ENCODE data around the gene SESTD1.
A peak's percentile ranks its signal among the peaks of the same experiment; 100 is the strongest.

SESTD1 gene

DNA sequence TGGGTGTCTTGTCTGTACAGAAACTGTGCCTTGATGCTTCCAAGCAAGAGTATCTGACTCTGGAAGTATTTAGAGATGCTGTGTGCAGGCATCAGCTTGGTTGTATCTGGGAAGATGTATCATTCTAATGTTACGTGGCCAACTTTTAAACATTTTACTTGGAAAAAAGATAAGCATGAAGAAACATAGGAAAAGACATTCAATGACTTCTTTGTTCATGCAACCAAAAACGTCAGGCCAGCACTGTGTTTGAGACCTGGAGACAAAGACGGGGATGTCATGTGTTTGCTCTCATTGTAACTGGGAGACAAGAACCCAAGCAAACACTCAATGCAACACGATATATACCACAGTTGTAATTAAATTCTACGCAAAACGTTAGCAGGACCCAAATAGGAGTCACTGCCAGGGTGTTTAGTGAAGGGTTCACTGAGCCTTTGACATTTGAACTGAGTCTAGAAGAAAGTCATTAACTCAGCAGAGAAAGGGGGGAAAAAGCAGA is 8.9 kb upstream of the SESTD1 start:
- TF ChIP-seq, protein P1, sequence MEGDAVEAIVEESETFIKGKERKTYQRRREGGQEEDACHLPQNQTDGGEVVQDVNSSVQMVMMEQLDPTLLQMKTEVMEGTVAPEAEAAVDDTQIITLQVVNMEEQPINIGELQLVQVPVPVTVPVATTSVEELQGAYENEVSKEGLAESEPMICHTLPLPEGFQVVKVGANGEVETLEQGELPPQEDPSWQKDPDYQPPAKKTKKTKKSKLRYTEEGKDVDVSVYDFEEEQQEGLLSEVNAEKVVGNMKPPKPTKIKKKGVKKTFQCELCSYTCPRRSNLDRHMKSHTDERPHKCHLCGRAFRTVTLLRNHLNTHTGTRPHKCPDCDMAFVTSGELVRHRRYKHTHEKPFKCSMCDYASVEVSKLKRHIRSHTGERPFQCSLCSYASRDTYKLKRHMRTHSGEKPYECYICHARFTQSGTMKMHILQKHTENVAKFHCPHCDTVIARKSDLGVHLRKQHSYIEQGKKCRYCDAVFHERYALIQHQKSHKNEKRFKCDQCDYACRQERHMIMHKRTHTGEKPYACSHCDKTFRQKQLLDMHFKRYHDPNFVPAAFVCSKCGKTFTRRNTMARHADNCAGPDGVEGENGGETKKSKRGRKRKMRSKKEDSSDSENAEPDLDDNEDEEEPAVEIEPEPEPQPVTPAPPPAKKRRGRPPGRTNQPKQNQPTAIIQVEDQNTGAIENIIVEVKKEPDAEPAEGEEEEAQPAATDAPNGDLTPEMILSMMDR (IDR thresholded peaks at IDR 0.05; ENCODE audit: insufficient read depth, low read length, poor library complexity, severe bottlenecking), result no peak
- Histone ChIP-seq H3K4me3 (replicated peaks; ENCODE audit: low read depth, low read length) (no peak overlapping the region), H3K27me3 (replicated peaks; ENCODE audit: control insufficient read depth, insufficient read depth, low read length) (no peaks in the 10 kb centered on the region), H3K36me3 (ENCODE audit: control insufficient read depth, insufficient read depth, low read length) (no peaks in the 10 kb centered on the region)
- no peak for DNase-seq (ENCODE audit: extremely low read depth, insufficient read length)

DNA sequence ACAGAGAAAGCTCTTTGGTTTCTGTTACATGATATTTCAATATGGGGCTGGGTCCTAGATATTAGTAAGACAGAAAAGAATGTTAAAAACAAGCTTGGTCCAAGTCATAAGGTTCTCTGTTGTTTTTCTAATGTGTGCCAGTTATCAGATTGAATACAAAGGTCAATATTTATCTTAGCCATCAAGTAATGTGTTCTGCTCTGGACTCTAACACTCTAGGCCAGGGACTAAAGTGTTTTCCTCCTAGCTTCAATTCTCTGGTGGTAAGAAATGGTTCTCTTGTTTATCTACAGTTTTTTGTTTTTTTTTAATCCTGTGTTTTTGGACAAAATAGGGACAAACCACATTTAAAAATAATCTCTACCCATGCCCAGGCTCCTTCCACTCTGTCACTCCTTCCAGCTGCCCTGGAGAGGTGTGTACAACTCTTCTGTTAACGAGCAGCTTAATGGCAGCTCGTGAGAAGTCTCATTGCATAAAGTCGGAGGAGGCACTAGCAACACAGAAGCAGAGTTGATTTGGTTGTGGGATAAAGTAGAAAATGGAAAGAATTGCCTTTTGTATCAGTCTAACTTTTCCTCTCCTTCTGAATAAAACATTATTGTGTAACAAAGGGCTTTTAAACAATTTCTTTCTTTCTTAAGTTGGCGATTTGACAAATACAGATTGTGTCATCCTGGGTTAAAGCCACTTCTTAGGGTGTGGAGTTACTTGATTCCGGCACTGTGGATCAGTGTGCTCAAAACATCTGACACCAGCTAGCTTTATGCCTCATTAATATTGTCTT is 8.0 kb upstream of the SESTD1 start:
- TF ChIP-seq, protein P1 (IDR thresholded peaks at IDR 0.05; ENCODE audit: insufficient read depth, low read length, poor library complexity, severe bottlenecking), result no peak
- H3K36me3 ChIP-seq (ENCODE audit: control insufficient read depth, insufficient read depth, low read length), result no peaks in the 10 kb centered on the region
- DNase-seq (ENCODE audit: extremely low read depth, insufficient read length), result no peak
- no peaks in the 10 kb centered on the region for H3K27me3 ChIP-seq (replicated peaks; ENCODE audit: control insufficient read depth, insufficient read depth, low read length)
- H3K4me3 ChIP-seq (replicated peaks; ENCODE audit: low read depth, low read length), result no peak overlapping the region

GRCh38 chr2:179270689-179271088 is 6.1 kb upstream of the SESTD1 start:
- no peaks in the 10 kb centered on the region for H3K36me3 ChIP-seq (ENCODE audit: control insufficient read depth, insufficient read depth, low read length)
- no peaks in the 10 kb centered on the region for H3K27me3 ChIP-seq (replicated peaks; ENCODE audit: control insufficient read depth, insufficient read depth, low read length)
- no peak overlapping the region for H3K4me3 ChIP-seq (replicated peaks; ENCODE audit: low read depth, low read length)
- TF ChIP-seq, protein P1 (IDR thresholded peaks at IDR 0.05; ENCODE audit: insufficient read depth, low read length, poor library complexity, severe bottlenecking), result no peak
- no peak for DNase-seq (ENCODE audit: extremely low read depth, insufficient read length)

- DNase-seq (ENCODE audit: extremely low read depth, insufficient read length), result peak; percentile 49
- H3K4me3 ChIP-seq (replicated peaks; ENCODE audit: low read depth, low read length), result no peak overlapping the region
- no peaks in the 10 kb centered on the region for H3K27me3 ChIP-seq (replicated peaks; ENCODE audit: control insufficient read depth, insufficient read depth, low read length)
- H3K36me3 ChIP-seq (ENCODE audit: control insufficient read depth, insufficient read depth, low read length), result no peaks in the 10 kb centered on the region
- TF ChIP-seq, protein P1 (IDR thresholded peaks at IDR 0.05; ENCODE audit: insufficient read depth, low read length, poor library complexity, severe bottlenecking), result no peak
These were observed 3.8 kb upstream of the SESTD1 start for GRCh38 chr2:179268277-179268925.

DNA sequence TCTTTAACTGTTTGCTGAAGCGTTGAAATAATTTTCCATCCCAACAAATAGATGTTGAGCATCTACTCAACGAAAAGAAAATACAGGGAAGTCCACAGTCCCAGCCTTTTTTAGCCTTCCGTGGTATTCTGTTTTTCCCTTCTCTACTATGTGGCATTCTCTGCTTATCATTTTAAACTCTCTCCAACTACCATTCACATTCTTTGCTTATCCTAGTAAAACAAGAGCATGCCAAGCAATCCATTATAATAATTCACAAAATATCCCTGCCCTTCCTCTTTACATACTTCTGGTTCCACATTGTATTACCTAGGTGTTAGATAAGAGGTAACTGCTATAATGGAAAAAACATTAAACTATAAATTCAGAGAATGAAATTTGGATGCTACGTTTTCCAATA is 1.6 kb upstream of the SESTD1 start:
- H3K4me3 ChIP-seq (replicated peaks; ENCODE audit: low read depth, low read length), result no peak overlapping the region
- TF ChIP-seq, protein P1 (IDR thresholded peaks at IDR 0.05; ENCODE audit: insufficient read depth, low read length, poor library complexity, severe bottlenecking), result no peak
- DNase-seq (ENCODE audit: extremely low read depth, insufficient read length), result no peak
- no peaks in the 10 kb centered on the region for H3K36me3 ChIP-seq (ENCODE audit: control insufficient read depth, insufficient read depth, low read length)
- H3K27me3 ChIP-seq (replicated peaks; ENCODE audit: control insufficient read depth, insufficient read depth, low read length), result no peaks in the 10 kb centered on the region
